Ishikawa (cell line): ENCODE measurements around the gene TGM5.

Experiments
- CEBPB ChIP-seq: IDR thresholded peaks from 2 replicates; pipeline ENCODE4 v1.6.1; 2012
- CREB1 ChIP-seq: IDR thresholded peaks from 2 replicates; pipeline ENCODE4 v1.6.1; 2012; ENCODE audit warnings: low read depth
- EGR1 ChIP-seq: IDR thresholded peaks from 2 replicates; pipeline ENCODE4 v1.6.1; 2012
- EP300 ChIP-seq: IDR thresholded peaks from 2 replicates; pipeline ENCODE4 v1.6.1; 2012; ENCODE audit warnings: borderline replicate concordance
- FOXM1 ChIP-seq: IDR thresholded peaks from 2 replicates; pipeline ENCODE4 v1.6.1; 2012; ENCODE audit warnings: low read depth, borderline replicate concordance
- NFIC ChIP-seq: IDR thresholded peaks from 2 replicates; pipeline ENCODE4 v1.6.1; 2012
- RAD21 ChIP-seq: IDR thresholded peaks from 2 replicates; pipeline ENCODE4 v1.6.1; 2012; ENCODE audit warnings: low read depth
- TAF1 ChIP-seq: IDR thresholded peaks from 2 replicates; pipeline ENCODE4 v1.6.1; 2012; ENCODE audit warnings: low read depth, mild to moderate bottlenecking
- TCF12 ChIP-seq: IDR thresholded peaks from 2 replicates; pipeline ENCODE4 v1.6.1; 2012; ENCODE audit warnings: low read depth
- TEAD4 ChIP-seq: IDR thresholded peaks from 2 replicates; pipeline ENCODE4 v1.6.1; 2012
- YY1 ChIP-seq: IDR thresholded peaks from 2 replicates; pipeline ENCODE4 v1.6.1; 2012; ENCODE audit warnings: low read depth
- ZBTB7A ChIP-seq: IDR thresholded peaks from 2 replicates; pipeline ENCODE4 v1.6.1; 2012; ENCODE audit warnings: low read depth
- TF ChIP-seq, protein P1 (sequence below): IDR thresholded peaks from 2 replicates; pipeline ENCODE4 v1.6.1; 2012; ENCODE audit warnings: low read depth, mild to moderate bottlenecking
- TF ChIP-seq, protein P2 (sequence below): IDR thresholded peaks from 2 replicates; pipeline ENCODE4 v1.6.1; 2012
- TF ChIP-seq, protein P3 (sequence below): IDR thresholded peaks from 2 replicates; pipeline ENCODE4 v1.6.1; 2012

Gene TGM5

DNA sequence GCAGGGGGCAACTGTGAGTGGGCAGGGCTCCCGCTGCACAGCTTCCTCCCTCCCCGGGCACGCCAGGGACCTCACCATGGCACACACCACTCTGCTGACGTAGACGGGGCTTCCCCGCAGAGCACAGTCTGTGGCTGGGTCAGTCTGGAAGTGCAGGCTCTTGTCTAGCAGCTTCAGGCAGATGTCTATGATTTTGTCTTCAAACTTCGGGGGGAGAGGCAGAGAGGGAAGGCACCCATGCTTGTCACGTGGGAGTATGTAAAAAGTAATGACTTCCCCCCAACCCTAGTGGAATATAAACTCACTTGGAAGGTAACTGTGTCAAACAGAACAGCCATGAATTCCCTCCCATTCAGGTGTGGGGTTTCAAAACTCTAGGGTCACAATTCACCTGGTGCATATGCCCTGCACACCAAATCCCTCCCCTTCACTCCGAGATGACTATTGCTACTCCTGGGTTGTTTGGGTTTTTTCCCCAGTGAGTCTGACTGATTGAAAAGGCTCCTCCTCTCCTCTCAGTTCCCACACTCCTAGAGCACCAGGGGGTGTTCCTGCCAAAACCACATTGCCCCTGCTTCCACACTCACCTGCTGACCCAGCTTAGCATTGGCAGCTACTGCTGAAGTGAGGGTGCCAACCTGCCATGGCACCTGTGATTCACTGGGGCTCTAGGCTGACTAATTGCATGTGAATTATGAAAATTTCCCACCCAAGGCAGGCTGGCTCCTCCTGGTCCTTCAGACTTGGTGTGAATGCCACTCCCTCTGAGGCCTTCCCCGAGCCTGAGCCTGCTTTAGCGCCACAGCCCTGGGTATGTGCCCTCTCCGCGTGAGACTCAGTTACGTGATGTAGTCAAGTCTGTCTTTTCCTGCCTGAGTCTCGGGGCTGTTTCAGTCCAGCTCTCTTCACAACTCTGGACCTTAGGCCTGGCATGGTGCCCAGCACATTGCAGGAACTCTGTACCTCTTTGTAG, 13.0 kb downstream of the TGM5 start:
- TF ChIP-seq NFIC, result peak; percentile 32; the same call in 1 of the 2 replicates
- no peak for TF ChIP-seq TEAD4
- no peak for TF ChIP-seq TAF1

DNA sequence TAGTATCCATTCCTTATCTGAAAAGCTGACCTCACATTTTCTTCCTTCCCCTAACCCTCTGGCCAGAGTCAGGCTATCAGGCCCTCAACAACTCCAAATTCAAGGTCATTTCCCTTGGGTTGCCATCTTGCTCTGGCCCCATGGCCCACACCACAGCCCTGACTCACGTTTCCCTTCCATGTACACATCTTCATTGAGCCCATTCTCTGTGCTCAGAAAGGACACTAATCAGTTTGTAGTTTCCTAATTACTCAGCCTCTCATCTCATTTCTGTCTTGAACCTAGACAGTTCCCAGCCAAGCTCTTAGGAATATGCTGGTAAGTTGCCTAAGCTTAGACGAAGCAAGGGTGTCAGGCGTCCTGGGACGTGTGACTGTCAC, 14.9 kb downstream of the TGM5 start:
- no peak for TF ChIP-seq RAD21
- no peak for TF ChIP-seq TCF12
- no peak for TF ChIP-seq CREB1
- no peak for TF ChIP-seq TAF1

DNA sequence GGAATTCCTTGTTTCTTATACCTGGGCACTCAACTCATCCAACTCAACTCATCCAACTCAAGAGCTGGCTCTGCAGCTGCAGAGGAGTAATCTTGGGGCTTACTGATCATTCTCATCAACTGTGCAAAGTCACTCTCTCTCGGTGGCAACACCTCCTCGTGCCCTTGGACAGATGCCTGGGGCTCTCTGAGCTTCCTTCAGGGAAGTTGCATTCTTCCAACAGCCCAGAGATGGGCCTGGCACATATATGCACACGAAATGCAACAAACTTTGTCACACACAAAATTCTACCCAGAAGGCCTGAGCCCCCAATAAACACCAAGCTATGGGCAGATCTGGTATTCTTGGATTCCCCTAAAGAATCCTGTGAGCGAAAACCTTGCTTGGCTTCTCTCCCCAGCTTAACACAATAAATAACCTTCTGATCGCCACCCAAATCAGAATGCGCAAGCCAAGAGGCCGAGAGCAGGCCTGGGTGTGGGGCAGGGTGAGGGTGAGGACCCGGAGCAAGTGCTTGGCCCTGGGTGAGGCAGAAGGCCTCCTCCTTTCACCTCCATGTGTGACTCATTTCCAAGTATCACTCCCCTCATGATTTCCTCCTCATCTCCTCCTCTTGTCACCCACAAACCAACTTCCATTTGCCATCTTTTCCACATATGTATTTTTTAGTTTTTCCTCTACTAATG, 15.4 kb downstream of the TGM5 start:
- TF ChIP-seq, protein P1, sequence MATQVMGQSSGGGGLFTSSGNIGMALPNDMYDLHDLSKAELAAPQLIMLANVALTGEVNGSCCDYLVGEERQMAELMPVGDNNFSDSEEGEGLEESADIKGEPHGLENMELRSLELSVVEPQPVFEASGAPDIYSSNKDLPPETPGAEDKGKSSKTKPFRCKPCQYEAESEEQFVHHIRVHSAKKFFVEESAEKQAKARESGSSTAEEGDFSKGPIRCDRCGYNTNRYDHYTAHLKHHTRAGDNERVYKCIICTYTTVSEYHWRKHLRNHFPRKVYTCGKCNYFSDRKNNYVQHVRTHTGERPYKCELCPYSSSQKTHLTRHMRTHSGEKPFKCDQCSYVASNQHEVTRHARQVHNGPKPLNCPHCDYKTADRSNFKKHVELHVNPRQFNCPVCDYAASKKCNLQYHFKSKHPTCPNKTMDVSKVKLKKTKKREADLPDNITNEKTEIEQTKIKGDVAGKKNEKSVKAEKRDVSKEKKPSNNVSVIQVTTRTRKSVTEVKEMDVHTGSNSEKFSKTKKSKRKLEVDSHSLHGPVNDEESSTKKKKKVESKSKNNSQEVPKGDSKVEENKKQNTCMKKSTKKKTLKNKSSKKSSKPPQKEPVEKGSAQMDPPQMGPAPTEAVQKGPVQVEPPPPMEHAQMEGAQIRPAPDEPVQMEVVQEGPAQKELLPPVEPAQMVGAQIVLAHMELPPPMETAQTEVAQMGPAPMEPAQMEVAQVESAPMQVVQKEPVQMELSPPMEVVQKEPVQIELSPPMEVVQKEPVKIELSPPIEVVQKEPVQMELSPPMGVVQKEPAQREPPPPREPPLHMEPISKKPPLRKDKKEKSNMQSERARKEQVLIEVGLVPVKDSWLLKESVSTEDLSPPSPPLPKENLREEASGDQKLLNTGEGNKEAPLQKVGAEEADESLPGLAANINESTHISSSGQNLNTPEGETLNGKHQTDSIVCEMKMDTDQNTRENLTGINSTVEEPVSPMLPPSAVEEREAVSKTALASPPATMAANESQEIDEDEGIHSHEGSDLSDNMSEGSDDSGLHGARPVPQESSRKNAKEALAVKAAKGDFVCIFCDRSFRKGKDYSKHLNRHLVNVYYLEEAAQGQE, result no peak
- TF ChIP-seq EGR1 (no peak), TAF1 (no peak), CEBPB (no peak), TCF12 (no peak), ZBTB7A (no peak), CREB1 (no peak), NFIC (no peak), EP300 (no peak), RAD21 (no peak), YY1 (no peak)
- TF ChIP-seq, protein P2, sequence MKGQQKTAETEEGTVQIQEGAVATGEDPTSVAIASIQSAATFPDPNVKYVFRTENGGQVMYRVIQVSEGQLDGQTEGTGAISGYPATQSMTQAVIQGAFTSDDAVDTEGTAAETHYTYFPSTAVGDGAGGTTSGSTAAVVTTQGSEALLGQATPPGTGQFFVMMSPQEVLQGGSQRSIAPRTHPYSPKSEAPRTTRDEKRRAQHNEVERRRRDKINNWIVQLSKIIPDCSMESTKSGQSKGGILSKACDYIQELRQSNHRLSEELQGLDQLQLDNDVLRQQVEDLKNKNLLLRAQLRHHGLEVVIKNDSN, result no peak
- TF ChIP-seq, protein P3, sequence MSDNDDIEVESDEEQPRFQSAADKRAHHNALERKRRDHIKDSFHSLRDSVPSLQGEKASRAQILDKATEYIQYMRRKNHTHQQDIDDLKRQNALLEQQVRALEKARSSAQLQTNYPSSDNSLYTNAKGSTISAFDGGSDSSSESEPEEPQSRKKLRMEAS, result no peak

DNA sequence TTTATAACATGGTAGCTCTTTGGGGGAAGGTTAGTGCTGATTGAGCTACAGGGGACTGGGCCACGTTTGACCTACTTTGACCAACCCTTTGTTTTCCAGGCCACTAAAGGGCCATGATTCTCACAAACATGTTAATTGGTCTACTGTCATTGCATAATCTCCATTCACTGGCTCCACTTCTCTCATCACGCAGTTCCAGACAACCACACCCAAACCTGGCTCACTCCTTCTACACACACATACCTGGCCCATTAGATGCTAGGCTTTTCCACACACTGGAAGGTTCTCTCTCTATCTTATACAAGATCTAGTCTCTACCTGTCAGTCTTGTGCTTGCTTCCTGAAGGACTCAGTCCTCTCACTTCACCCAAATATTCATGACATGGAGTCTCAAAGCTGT, 15.9 kb downstream of the TGM5 start:
- TF ChIP-seq, protein P3, result no peak
- TF ChIP-seq NFIC (no peak), RAD21 (no peak), EP300 (no peak), CEBPB (no peak), TCF12 (no peak), ZBTB7A (no peak), TAF1 (no peak), CREB1 (no peak), TEAD4 (no peak), FOXM1 (no peak)
- TF ChIP-seq, protein P2, result no peak

DNA sequence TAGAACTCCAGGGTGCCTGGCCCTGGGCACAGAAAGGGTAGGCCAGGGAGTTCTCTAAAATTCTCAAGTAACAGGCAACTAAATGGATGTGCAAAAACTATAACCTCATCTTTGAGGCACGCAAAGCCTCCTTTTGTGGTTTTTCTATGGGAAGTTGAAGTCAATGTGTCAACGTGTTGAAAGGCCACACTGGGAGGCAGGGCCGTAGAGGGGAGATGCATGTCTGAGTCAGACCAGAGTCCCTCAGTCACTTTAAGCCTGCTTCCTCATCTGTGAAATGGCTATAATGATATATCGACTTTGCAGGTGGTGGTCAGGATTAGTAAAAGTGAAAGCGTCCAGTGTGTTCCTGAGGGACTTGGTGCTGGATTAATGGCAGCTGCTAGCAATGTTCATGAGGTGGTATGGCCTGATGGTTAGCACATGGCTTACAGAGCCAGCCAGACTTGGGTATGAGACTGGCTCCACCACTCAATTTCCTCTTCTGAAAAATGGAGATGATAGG, 17.0 kb downstream of the TGM5 start:
- no peak for TF ChIP-seq ZBTB7A
- TF ChIP-seq CREB1, result no peak
- no peak for TF ChIP-seq TEAD4
- no peak for TF ChIP-seq CEBPB
- TF ChIP-seq FOXM1, result no peak
- TF ChIP-seq, protein P1, result no peak
- TF ChIP-seq NFIC, result no peak
- no peak for TF ChIP-seq TCF12
- TF ChIP-seq EGR1, result no peak
- TF ChIP-seq, protein P2, result no peak
- TF ChIP-seq TAF1, result no peak
- no peak for TF ChIP-seq EP300
- TF ChIP-seq, protein P3, result no peak
- TF ChIP-seq YY1, result no peak
